Natural killer cell (primary cell): ENCODE results near the gene RRP12. TPM values are rescaled to one million over a fixed set of nuclear protein-coding genes. Genes with fewer than 3 reads are reported as not detected.

Experiments
- ATAC-seq, 3 donors: fragments of 150-1000 bp in 2 of 3; fragments of 200-7000 bp in 1 of 3; cut with Tn5 transposase; 1 replicate in 1 of 3; 2 replicates in 2 of 3; pipeline ENCODE4 v1.10.0; 2021; ENCODE audit warnings: mild to moderate bottlenecking in 2 of 3, moderate library complexity in 2 of 3
- DNase-seq, 2 donors: peaks; one replicate each; pipeline versions ENCODE4 v3.0.0 to v3.0.0-alpha.2; 2013 to 2021; ENCODE audit warnings: mixed read lengths in 1 of 2
- H3K27ac ChIP-seq: one replicate; pipeline ENCODE4 v1.5.1; 2013; ENCODE audit warnings: mild to moderate bottlenecking, low read length
- H3K27me3 ChIP-seq: one replicate; pipeline ENCODE4 v1.6.1; 2013; ENCODE audit warnings: low read length; ENCODE audit not compliant: control insufficient read depth, insufficient read depth
- H3K36me3 ChIP-seq: one replicate; pipeline ENCODE4 v1.6.1; 2013; ENCODE audit warnings: low read length; ENCODE audit not compliant: control insufficient read depth, insufficient read depth
- H3K4me1 ChIP-seq: one replicate; pipeline ENCODE4 v1.6.1; 2013; ENCODE audit warnings: low read length; ENCODE audit not compliant: control insufficient read depth, insufficient read depth
- H3K4me3 ChIP-seq: one replicate; pipeline ENCODE4 v1.5.1; 2013; ENCODE audit warnings: low read length
- H3K9me3 ChIP-seq: one replicate; pipeline ENCODE4 v1.6.1; 2013; ENCODE audit warnings: low read length; ENCODE audit not compliant: control insufficient read depth, insufficient read depth
- H3K27ac Mint-ChIP-seq, 2 donors: one replicate each; pipeline ENCODE4 v1.8.0; 2022; ENCODE audit warnings: mild to moderate bottlenecking in 2 of 2, mixed read lengths in 2 of 2, moderate library complexity in 1 of 2
- H3K27me3 Mint-ChIP-seq, 2 donors: one replicate each; pipeline ENCODE4 v1.8.0; 2022; ENCODE audit warnings: low read depth in 2 of 2, mixed read lengths in 2 of 2
- H3K36me3 Mint-ChIP-seq: one replicate; pipeline ENCODE4 v1.8.0; 2022; ENCODE audit warnings: mixed read lengths
- H3K4me1 Mint-ChIP-seq, 2 donors: one replicate each; pipeline ENCODE4 v1.8.0; 2022; ENCODE audit warnings: mixed read lengths in 2 of 2
- H3K4me3 Mint-ChIP-seq: one replicate; pipeline ENCODE4 v1.8.0; 2022; ENCODE audit warnings: mild to moderate bottlenecking, moderate library complexity, mixed read lengths
- H3K9me3 Mint-ChIP-seq, 2 donors: one replicate each; pipeline ENCODE4 v1.8.0; 2022; ENCODE audit warnings: mixed read lengths in 2 of 2
- WGBS: methylation state at CpG from one replicate; pipeline ENCODE4 v1.1.7; 2013; ENCODE audit warnings: missing lambda C conversion rate; ENCODE audit not compliant: insufficient coverage; 5-methylcytosine and 5-hydroxymethylcytosine counted together
- intact Hi-C: fragments of 100-400 bp; cut with micrococcal nuclease; formaldehyde crosslinking; loops from one replicate; pipeline ENCODE4 v1.14.2; 2022
- total RNA-seq, 4 donors: library from RNA; stranded (reverse); fragments of 120-200 nt in 1 of 4; gene quantifications; one replicate each; pipeline versions ENCODE4 v1.2.3 to v1.2.4, GENCODE V29; 2013 to 2022
- TF ChIP-seq, protein P1 (sequence below): fragments of 200-600 bp; IDR thresholded peaks from one replicate; pipeline ENCODE4 v1.8.0; 2022; ENCODE audit warnings: antibody characterized with exemption

Gene RRP12
- total RNA-seq, 3 donors from 2014 or later (not counting 1 experiment from before 2014, with no cell fraction given): 60.1 to 234 (median 79.2) TPM

- Mint-ChIP-seq H3K27ac (peak overlapping the region in 1 of 2 donors; percentile 51), H3K4me1 (no peaks in the 10 kb centered on the region), H3K27me3 (no peaks in the 10 kb centered on the region), H3K36me3 (no peaks in the 10 kb centered on the region), H3K9me3 (no peaks in the 10 kb centered on the region), H3K4me3 (no peak overlapping the region)
- 96% methylated on average over 10 of the region's 12 CpGs for WGBS
- no peak for DNase-seq
- Histone ChIP-seq H3K4me1 (peaks cover 22% of the 10 kb centered on the region), H3K27ac (no peak overlapping the region), H3K9me3 (no peaks in the 10 kb centered on the region), H3K27me3 (no peaks in the 10 kb centered on the region), H3K36me3 (peaks cover 25% of the 10 kb centered on the region), H3K4me3 (no peak overlapping the region)
- TF ChIP-seq, protein P1, sequence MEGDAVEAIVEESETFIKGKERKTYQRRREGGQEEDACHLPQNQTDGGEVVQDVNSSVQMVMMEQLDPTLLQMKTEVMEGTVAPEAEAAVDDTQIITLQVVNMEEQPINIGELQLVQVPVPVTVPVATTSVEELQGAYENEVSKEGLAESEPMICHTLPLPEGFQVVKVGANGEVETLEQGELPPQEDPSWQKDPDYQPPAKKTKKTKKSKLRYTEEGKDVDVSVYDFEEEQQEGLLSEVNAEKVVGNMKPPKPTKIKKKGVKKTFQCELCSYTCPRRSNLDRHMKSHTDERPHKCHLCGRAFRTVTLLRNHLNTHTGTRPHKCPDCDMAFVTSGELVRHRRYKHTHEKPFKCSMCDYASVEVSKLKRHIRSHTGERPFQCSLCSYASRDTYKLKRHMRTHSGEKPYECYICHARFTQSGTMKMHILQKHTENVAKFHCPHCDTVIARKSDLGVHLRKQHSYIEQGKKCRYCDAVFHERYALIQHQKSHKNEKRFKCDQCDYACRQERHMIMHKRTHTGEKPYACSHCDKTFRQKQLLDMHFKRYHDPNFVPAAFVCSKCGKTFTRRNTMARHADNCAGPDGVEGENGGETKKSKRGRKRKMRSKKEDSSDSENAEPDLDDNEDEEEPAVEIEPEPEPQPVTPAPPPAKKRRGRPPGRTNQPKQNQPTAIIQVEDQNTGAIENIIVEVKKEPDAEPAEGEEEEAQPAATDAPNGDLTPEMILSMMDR: no peak
- intact Hi-C loops: no loop called here
- ATAC-seq: no peak
Measured at GRCh38 chr10:97367126-97367649, 34.0 kb downstream of the RRP12 start.

- Histone ChIP-seq H3K27me3 (no peaks in the 10 kb centered on the region), H3K4me1 (peaks cover 22% of the 10 kb centered on the region), H3K27ac (peak overlapping the region; percentile 75), H3K9me3 (no peaks in the 10 kb centered on the region), H3K4me3 (no peak overlapping the region), H3K36me3 (peaks cover 25% of the 10 kb centered on the region)
- Mint-ChIP-seq H3K27me3 (no peaks in the 10 kb centered on the region), H3K4me3 (no peak overlapping the region), H3K27ac (peak overlapping the region in 1 of 2 donors; percentile 51), H3K36me3 (no peaks in the 10 kb centered on the region), H3K4me1 (no peaks in the 10 kb centered on the region), H3K9me3 (no peaks in the 10 kb centered on the region)
- 93% methylated on average over 11 of the region's 11 CpGs for WGBS
- ATAC-seq (no peak), DNase-seq (no peak)
- TF ChIP-seq, protein P1: no peak
- intact Hi-C loops: no loop called here
Measured at GRCh38 chr10:97366572-97366971, 34.6 kb downstream of the RRP12 start.

- ATAC-seq (peak in 2 of 3 donors; percentile 28 to 81), DNase-seq (no peak)
- TF ChIP-seq, protein P1: no peak
- intact Hi-C loops: no loop called here
- 58% methylated on average over 13 of the region's 19 CpGs for WGBS
- Mint-ChIP-seq H3K9me3 (no peaks in the 10 kb centered on the region), H3K27me3 (no peaks in the 10 kb centered on the region), H3K36me3 (no peaks in the 10 kb centered on the region), H3K4me1 (no peaks in the 10 kb centered on the region), H3K27ac (peak overlapping the region in 1 of 2 donors; percentile 51), H3K4me3 (no peak overlapping the region)
- H3K9me3 ChIP-seq: no peaks in the 10 kb centered on the region
- H3K27ac ChIP-seq: peak overlapping the region; percentile 75
- no peak overlapping the region for H3K4me3 ChIP-seq
- H3K36me3 ChIP-seq: peaks cover 18% of the 10 kb centered on the region
- H3K4me1 ChIP-seq: peaks cover 22% of the 10 kb centered on the region
- H3K27me3 ChIP-seq: no peaks in the 10 kb centered on the region
Measured at GRCh38 chr10:97365761-97366351, 35.3 kb downstream of the RRP12 start.

DNA sequence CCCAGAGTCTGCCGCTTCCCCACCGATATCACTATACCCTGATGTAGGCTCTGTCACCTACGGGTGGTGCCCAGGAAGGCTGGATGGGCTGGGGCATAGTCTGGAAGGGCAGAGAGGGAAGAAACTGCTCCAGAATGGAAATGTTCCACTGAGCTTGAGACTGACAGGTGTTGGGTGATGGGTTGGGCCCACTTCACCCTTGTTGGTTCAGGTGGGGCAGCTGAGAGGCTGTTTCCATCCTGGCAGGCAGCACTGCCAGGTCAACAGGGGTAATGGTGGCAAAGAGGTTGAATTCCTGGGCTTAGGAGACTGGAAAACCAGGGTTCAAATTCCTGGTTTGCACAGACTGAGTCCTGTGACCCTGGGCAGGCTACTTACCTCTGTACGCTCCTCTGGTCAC lies 38.1 kb downstream of the RRP12 start:
- no peaks in the 10 kb centered on the region for H3K27me3 Mint-ChIP-seq
- intact Hi-C loops: no loop called here
- Histone ChIP-seq H3K27me3 (no peaks in the 10 kb centered on the region), H3K4me1 (peaks cover 22% of the 10 kb centered on the region), H3K4me3 (no peak overlapping the region), H3K27ac (no peak overlapping the region), H3K9me3 (no peaks in the 10 kb centered on the region), H3K36me3 (peaks cover 9% of the 10 kb centered on the region)
- H3K4me1 Mint-ChIP-seq: no peaks in the 10 kb centered on the region
- 97% methylated on average over 4 of the region's 4 CpGs for WGBS
- DNase-seq (no peak), ATAC-seq (no peak)
- H3K36me3 Mint-ChIP-seq: no peaks in the 10 kb centered on the region
- H3K9me3 Mint-ChIP-seq: no peaks in the 10 kb centered on the region
- H3K27ac Mint-ChIP-seq: no peak overlapping the region
- no peak overlapping the region for H3K4me3 Mint-ChIP-seq
- TF ChIP-seq, protein P1: no peak
